PC-3 (cell line): ENCODE results near the gene CLRN3. TPM values are rescaled to one million over a fixed set of nuclear protein-coding genes. Genes with fewer than 3 reads are reported as not detected.

ENCODE experiments used
- ATAC-seq: fragments of 200-7000 bp; cut with Tn5 transposase; 2 replicates; pipeline ENCODE4 v1.9.1; 2020; ENCODE audit warnings: mild to moderate bottlenecking, moderate library complexity
- BruUV-seq: library from RNA; stranded (reverse); fragments of 400-500 nt; replicated peaks from 2 replicates; lab custom pipeline; 2021; lab: Mats Ljungman, UMichigan
- CTCF ChIA-PET: fragments of 300-600 bp; sonication (Branson Sonifier 250); formaldehyde crosslinking; loops from one replicate; lab custom pipeline; 2022; ENCODE audit warnings: antibody characterized with exemption; lab: Charles Lee
- POLR2A ChIA-PET: fragments of 300-600 bp; sonication (Branson Sonifier 250); formaldehyde crosslinking; loops from one replicate; lab custom pipeline; 2022; ENCODE audit warnings: antibody characterized with exemption; ENCODE audit not compliant: unreplicated experiment; lab: Charles Lee
- DNase-seq: peaks from one replicate; pipeline ENCODE4 v3.0.0-alpha.2; 2015
- H2AFZ ChIP-seq: fragments of 300-600 bp; sonication (generic); 2 replicates; pipeline ENCODE4 v1.6.0; 2016; ENCODE audit warnings: antibody characterized with exemption, low read length
- H3F3A ChIP-seq: fragments of 300-600 bp; sonication (generic); one replicate; pipeline ENCODE4 v1.6.0; 2017; ENCODE audit warnings: antibody characterized with exemption, low read length, control low read depth, mild to moderate bottlenecking; ENCODE audit not compliant: unreplicated experiment
- H3K27ac ChIP-seq: fragments of 300-600 bp; sonication (generic); 2 replicates; pipeline ENCODE4 v1.5.1; 2016; ENCODE audit warnings: mild to moderate bottlenecking, low read length
- H3K27me3 ChIP-seq: fragments of 300-600 bp; sonication (generic); 2 replicates; pipeline ENCODE4 v1.6.1; 2016; ENCODE audit warnings: low read length, mixed read lengths
- H3K36me3 ChIP-seq: fragments of 300-600 bp; sonication (generic); 2 replicates; pipeline ENCODE4 v1.6.1; 2016; ENCODE audit warnings: low read depth, mixed run types, low read length, mixed read lengths
- H3K4me1 ChIP-seq: fragments of 300-600 bp; sonication (generic); 2 replicates; pipeline ENCODE4 v1.5.1; 2016; ENCODE audit warnings: low read length; ENCODE audit not compliant: insufficient read depth
- H3K4me2 ChIP-seq: fragments of 300-600 bp; sonication (generic); 2 replicates; pipeline ENCODE4 v1.6.0; 2016; ENCODE audit warnings: low read length
- H3K4me3 ChIP-seq: fragments of 300-600 bp; sonication (generic); 2 replicates; pipeline ENCODE4 v1.5.1; 2016; ENCODE audit warnings: mild to moderate bottlenecking, low read length, mixed read lengths
- H3K79me2 ChIP-seq: fragments of 300-600 bp; sonication (generic); 2 replicates; pipeline ENCODE4 v1.6.1; 2017; ENCODE audit warnings: low read length, mixed read lengths
- H3K9ac ChIP-seq: fragments of 300-600 bp; sonication (generic); 2 replicates; pipeline ENCODE4 v1.6.0; 2016; ENCODE audit warnings: mild to moderate bottlenecking, low read length
- H3K9me2 ChIP-seq: fragments of 300-600 bp; sonication (generic); replicated peaks from 2 replicates; pipeline ENCODE4 v1.6.1; 2016; ENCODE audit warnings: mixed run types, low read length, mixed read lengths
- H3K9me3 ChIP-seq: fragments of 300-600 bp; sonication (generic); 2 replicates; pipeline ENCODE4 v1.6.1; 2016; ENCODE audit warnings: low read length, mixed read lengths
- H4K20me1 ChIP-seq: fragments of 300-600 bp; sonication (generic); 2 replicates; pipeline ENCODE4 v1.6.1; 2016; ENCODE audit warnings: low read length, mixed read lengths
- EZH2 ChIP-seq: fragments of 300-600 bp; sonication (generic); IDR thresholded peaks from one replicate; pipeline ENCODE4 v1.6.1; 2017; ENCODE audit warnings: antibody characterized with exemption, mild to moderate bottlenecking, low read length; ENCODE audit not compliant: unreplicated experiment
- EZH2phosphoT487 ChIP-seq: fragments of 300-600 bp; sonication (generic); IDR thresholded peaks from 2 replicates; pipeline ENCODE4 v1.6.1; 2018; ENCODE audit warnings: mild to moderate bottlenecking, antibody characterized with exemption, low read length, borderline replicate concordance
- intact Hi-C: fragments of 100-400 bp; cut with micrococcal nuclease; formaldehyde crosslinking; loops from 2 replicates; pipeline ENCODE4 v1.9.0; 2023
- total RNA-seq: library from RNA; depleted of rRNA; stranded (reverse); fragments of >200 nt; gene quantifications from 2 replicates; pipeline ENCODE4 v1.2.3, GENCODE V29; 2014; rRNA removed
- TF ChIP-seq, protein P1 (sequence below): fragments of 300-600 bp; sonication (generic); conservative IDR thresholded peaks from 2 replicates; pipeline ENCODE4 v1.5.1; 2017; ENCODE audit warnings: antibody characterized with exemption, low read depth, mild to moderate bottlenecking, low read length

The CLRN3 gene
- total RNA-seq, 1 experiment from 2014 or later: not detected

DNA sequence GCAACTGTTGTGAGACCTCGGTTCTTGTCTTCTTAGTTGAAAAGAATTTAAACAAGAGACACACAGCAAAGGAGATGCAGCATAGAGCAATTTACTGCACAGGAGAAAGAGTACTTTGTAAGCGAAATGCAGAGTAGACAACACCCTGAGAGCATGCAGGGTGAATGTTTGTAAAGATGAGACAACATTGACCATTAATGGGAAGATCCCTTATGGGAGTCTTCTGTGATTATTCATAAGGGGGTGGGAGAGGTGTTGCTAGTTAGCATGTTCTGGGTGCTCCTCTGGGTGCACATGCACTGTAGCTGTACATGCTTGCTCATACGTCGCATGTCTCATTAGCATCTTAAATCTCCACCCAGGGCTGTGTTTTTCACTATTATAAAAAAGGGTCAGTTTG is 62.3 kb downstream of the CLRN3 start:
- ChIA-PET POLR2A (no interaction called here), CTCF (no interaction called here)
- H3K9ac ChIP-seq: no peak overlapping the region
- H3K27ac ChIP-seq: no peak overlapping the region
- BruUV-seq: no TSS peak
- H3K4me1 ChIP-seq: no peaks in the 10 kb centered on the region
- H3K9me3 ChIP-seq: no peaks in the 10 kb centered on the region
- TF ChIP-seq EZH2phosphoT487 (no peak), EZH2 (no peak)
- TF ChIP-seq, protein P1, sequence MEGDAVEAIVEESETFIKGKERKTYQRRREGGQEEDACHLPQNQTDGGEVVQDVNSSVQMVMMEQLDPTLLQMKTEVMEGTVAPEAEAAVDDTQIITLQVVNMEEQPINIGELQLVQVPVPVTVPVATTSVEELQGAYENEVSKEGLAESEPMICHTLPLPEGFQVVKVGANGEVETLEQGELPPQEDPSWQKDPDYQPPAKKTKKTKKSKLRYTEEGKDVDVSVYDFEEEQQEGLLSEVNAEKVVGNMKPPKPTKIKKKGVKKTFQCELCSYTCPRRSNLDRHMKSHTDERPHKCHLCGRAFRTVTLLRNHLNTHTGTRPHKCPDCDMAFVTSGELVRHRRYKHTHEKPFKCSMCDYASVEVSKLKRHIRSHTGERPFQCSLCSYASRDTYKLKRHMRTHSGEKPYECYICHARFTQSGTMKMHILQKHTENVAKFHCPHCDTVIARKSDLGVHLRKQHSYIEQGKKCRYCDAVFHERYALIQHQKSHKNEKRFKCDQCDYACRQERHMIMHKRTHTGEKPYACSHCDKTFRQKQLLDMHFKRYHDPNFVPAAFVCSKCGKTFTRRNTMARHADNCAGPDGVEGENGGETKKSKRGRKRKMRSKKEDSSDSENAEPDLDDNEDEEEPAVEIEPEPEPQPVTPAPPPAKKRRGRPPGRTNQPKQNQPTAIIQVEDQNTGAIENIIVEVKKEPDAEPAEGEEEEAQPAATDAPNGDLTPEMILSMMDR: no peak
- intact Hi-C loops: no loop called here
- no peaks in the 10 kb centered on the region for H3K36me3 ChIP-seq
- H3F3A ChIP-seq: no peaks in the 10 kb centered on the region
- H2AFZ ChIP-seq: no peak overlapping the region
- H3K79me2 ChIP-seq: no peaks in the 10 kb centered on the region
- H3K9me2 ChIP-seq: no peaks in the 10 kb centered on the region
- DNase-seq (no peak), ATAC-seq (no peak)
- peaks cover 24% of the 10 kb centered on the region for H3K27me3 ChIP-seq
- H3K4me3 ChIP-seq: no peak overlapping the region
- no peak overlapping the region for H3K4me2 ChIP-seq
- H4K20me1 ChIP-seq: no peaks in the 10 kb centered on the region

Other genes starting within 250 kb of the CLRN3 start
- gene FOXI2, start 155.8 kb downstream of the CLRN3 start, total RNA-seq: not detected in 2 replicates
- 3.1 and 5.0 TPM in 2 replicates for gene PTPRE, start 14.2 kb upstream of the CLRN3 start, total RNA-seq
- gene MKI67, start 233.5 kb upstream of the CLRN3 start, total RNA-seq: 66.0 and 84.9 TPM in 2 replicates